SK-N-MC (cell line): ENCODE results near the gene LRRC72.

ENCODE experiments used
- EZH2 ChIP-seq: fragments of 200-600 bp; sonication (generic); IDR thresholded peaks from one replicate; pipeline ENCODE4 v1.6.1; 2017; ENCODE audit warnings: antibody characterized with exemption
- FOXP2 ChIP-seq: optimal IDR thresholded peaks from 2 replicates; pipeline ENCODE3; 2011; ENCODE audit warnings: mild to moderate bottlenecking, moderate library complexity; ENCODE audit not compliant: insufficient read depth; ENCODE audit errors: extremely low read length, control extremely low read depth
- POLR2AphosphoS5 ChIP-seq: IDR thresholded peaks from 2 replicates; pipeline ENCODE4 v1.6.1; 2012; ENCODE audit warnings: mild to moderate bottlenecking, low read depth, low read length, borderline replicate concordance

- TF ChIP-seq EZH2: no peak
- TF ChIP-seq POLR2AphosphoS5: no peak
- TF ChIP-seq FOXP2: no peak
These were observed 35.3 kb downstream of the LRRC72 start for GRCh38 chr7:16561943-16562342.
